SKM-1 (cell line): ENCODE measurements around the gene ARHGEF17.
A peak's percentile ranks its signal among the peaks of the same experiment; 100 is the strongest.

Source experiments
- DNase-seq: peaks from one replicate; lab custom pipeline; 2025; ENCODE audit not compliant: unreplicated experiment; lab: John Stamatoyannopoulos, UW

Gene ARHGEF17

GRCh38 chr11:73376160-73376802 lies 68.2 kb downstream of the ARHGEF17 start, which contains the start of gene RELT:
TSS of gene RELT (plus strand) at chr11:73376399. CDS start at chr11:73389137, 12,738 bp downstream.
- peak; percentile 79 for DNase-seq

- peak; percentile 37 for DNase-seq
Measured at GRCh38 chr11:73376803-73377629, 68.9 kb downstream of the ARHGEF17 start.

GRCh38 chr11:73379189-73379880 lies 71.3 kb downstream of the ARHGEF17 start:
- no peak for DNase-seq

- DNase-seq: no peak
Measured at GRCh38 chr11:73380331-73380730, 72.3 kb downstream of the ARHGEF17 start.

- DNase-seq: no peak
Measured at GRCh38 chr11:73380897-73381410, 72.9 kb downstream of the ARHGEF17 start.

- no peak for DNase-seq
Measured at GRCh38 chr11:73381589-73381988, 73.5 kb downstream of the ARHGEF17 start.

- no peak for DNase-seq
Measured at GRCh38 chr11:73382183-73382582, 74.1 kb downstream of the ARHGEF17 start.

- no peak for DNase-seq
Measured at GRCh38 chr11:73382747-73383146, 74.7 kb downstream of the ARHGEF17 start.

- no peak for DNase-seq
Measured at GRCh38 chr11:73383249-73384124, 75.4 kb downstream of the ARHGEF17 start.

- no peak for DNase-seq
Measured at GRCh38 chr11:73384125-73384441, 76.0 kb downstream of the ARHGEF17 start.

GRCh38 chr11:73384531-73384871 lies 76.4 kb downstream of the ARHGEF17 start:
- DNase-seq: no peak

- peak; percentile 92 for DNase-seq
Measured at GRCh38 chr11:73384872-73385689, 77.0 kb downstream of the ARHGEF17 start.

- DNase-seq: peak; percentile 85
Measured at GRCh38 chr11:73386016-73386415, 77.9 kb downstream of the ARHGEF17 start.

- no peak for DNase-seq
Measured at GRCh38 chr11:73386546-73386945, 78.5 kb downstream of the ARHGEF17 start.

- peak; percentile 72 for DNase-seq
Measured at GRCh38 chr11:73387594-73388264, 79.7 kb downstream of the ARHGEF17 start.

GRCh38 chr11:73388265-73389133 lies 80.4 kb downstream of the ARHGEF17 start:
- peak; percentile 61 for DNase-seq

- no peak for DNase-seq
Measured at GRCh38 chr11:73389134-73389525, 81.1 kb downstream of the ARHGEF17 start.

GRCh38 chr11:73389916-73390315 lies 81.8 kb downstream of the ARHGEF17 start:
- no peak for DNase-seq
